DND-41 (cell line): Measurements from ENCODE around the gene GTSE1.

Experiments
- CTCF ChIP-seq: IDR thresholded peaks from 2 replicates; pipeline ENCODE4 v1.5.1; 2012; ENCODE audit warnings: borderline replicate concordance, low read length, moderate library complexity, mild to moderate bottlenecking; ENCODE audit not compliant: poor library complexity, severe bottlenecking; ENCODE audit errors: extremely low read depth
- EZH2 ChIP-seq: IDR thresholded peaks from 3 replicates; pipeline ENCODE4 v1.6.1; 2012; ENCODE audit warnings: borderline replicate concordance, low read depth, mild to moderate bottlenecking, moderate library complexity, low read length, inconsistent platforms; ENCODE audit not compliant: severe bottlenecking

DNA sequence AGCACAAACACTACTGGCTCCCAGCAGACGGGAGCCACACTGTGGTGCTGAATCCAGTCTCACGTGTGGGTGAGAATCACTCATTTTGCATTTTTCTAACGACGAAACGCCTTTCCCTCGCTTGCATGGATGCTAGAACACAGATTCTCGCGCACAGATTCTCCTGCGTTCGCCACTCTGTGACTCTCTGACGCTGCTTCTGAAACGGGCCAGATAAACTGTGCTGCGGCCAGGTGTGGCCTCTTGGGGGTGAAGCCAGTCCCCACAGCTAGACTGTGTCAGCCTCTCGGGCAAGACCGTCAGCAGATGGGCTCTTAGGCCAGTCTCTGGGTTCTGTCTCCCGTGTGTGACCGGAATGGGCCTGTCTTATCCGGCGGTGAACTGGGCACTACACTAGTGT lies 83.4 kb downstream of the GTSE1 start:
- no peak for TF ChIP-seq EZH2
- TF ChIP-seq CTCF, result no peak
